Urothelium cell line (cell line): Measurements from ENCODE around the gene GRIA2.
"Not testable (repeated sequence)": the region's sequence is repeated elsewhere in the genome, so short reads cannot be mapped to it uniquely, and the experiment has no call there.

Experiments
- DNase-seq: peaks from one replicate; pipeline ENCODE4 v3.0.0; 2011; ENCODE audit warnings: low spot score, mixed read lengths
- FAIRE-seq: peaks from 2 replicates; lab custom pipeline; 2011; peaks lifted over from hg19 to GRCh38; lab: Jason Lieb, UNC

GRIA2 gene

GRCh38 chr4:157246964-157247363 is 26.4 kb downstream of the GRIA2 start:
- no peak for DNase-seq
- FAIRE-seq, result no peak

DNA sequence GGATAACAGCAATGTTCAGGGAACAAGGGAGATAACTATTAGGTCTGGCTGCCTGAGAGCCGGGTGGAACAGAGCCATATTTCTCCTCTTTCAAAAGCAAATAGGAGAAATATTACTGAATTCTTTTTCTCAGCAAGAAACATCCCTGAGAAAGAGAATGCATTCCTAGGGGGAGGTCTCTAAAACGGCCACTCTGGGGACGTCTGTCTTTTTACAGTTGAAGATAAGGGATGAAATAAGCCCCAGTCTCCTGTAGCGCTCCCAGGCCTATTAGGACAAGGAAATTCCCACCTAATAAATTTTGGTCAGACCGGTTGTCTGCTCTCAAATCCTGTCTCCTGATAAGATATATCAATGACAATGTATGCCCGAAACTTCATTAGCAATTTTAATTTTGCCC is 37.6 kb downstream of the GRIA2 start:
- FAIRE-seq, DNase-seq: not testable (repeated sequence)

- FAIRE-seq (no peak), DNase-seq (peak; percentile 27)
Measured at GRCh38 chr4:157265281-157265680, 44.8 kb downstream of the GRIA2 start.

DNA sequence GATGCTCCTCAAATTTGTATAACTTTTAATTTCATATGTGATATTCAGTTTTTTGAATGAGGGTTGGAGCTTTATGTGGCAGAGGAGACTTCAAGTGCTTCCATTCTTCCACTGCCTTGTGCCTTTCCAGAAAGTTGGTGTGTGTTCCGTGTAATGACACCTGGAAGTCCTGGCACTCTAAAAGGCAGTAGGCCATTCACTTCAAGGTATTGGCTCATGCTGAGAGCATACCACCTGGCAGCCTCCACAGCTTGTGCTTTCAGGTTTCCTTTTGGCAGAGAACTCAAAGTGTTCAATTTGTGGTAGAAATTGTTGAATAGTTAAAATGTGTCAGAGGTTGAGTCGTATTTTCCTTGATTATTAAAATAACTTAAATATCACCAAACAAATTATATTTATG is 49.6 kb downstream of the GRIA2 start:
- DNase-seq (no peak), FAIRE-seq (no peak)

- DNase-seq, result no peak
- FAIRE-seq, result no peak
Measured at GRCh38 chr4:157270552-157270951, 50.0 kb downstream of the GRIA2 start.

DNA sequence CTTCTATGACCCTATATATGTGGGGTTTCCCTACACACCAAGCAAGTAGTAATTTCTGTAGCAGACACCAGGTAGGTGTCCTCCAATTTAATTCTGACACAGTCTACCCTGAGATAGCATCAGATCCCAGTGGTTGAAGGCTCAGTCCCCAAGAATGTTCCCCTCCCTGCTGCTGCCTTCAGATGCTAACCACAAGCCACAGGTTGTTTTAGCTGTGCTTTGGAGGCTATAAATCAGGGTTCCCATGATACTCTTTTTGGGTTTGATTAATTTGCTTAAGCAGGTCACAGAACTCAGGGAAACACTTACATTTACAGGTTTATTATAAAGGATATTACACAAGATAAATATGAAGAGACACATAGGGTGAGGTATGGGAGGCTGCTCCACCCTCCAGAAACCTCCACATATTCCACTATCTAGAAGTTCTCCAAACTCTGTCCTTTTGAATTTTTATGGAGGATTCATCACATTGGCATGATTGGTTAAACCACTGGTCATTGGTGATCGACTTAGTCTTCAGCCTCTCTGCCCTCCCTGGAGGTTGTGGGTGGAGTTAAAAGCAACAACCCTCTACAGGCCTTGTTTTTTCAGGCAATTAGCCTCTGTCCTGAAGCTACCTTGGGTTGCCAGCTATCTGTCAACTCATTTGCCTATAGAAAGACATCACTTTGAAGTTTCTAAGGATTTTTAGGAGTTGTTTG is 50.8 kb downstream of the GRIA2 start:
- DNase-seq (peak; percentile 49), FAIRE-seq (no peak)

DNA sequence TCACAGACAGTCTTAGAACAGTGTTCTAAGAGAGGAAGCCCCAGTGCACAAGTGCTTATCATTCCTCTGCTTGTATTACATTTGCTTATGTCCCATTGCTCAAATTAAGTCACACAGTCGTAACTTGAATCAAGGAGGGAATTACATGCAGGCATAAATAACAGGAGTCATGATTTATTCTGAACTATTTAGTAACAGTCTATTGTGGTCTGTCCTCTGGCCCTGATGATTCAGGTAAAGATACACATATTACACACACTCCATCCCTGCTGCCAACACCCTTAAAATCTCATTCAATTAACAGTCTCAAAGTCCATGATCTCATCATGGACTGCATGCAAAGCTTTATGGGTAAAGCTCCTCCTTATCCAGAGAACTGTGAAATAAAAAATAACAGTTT is 60.1 kb downstream of the GRIA2 start:
- DNase-seq, result no peak
- no peak for FAIRE-seq

DNA sequence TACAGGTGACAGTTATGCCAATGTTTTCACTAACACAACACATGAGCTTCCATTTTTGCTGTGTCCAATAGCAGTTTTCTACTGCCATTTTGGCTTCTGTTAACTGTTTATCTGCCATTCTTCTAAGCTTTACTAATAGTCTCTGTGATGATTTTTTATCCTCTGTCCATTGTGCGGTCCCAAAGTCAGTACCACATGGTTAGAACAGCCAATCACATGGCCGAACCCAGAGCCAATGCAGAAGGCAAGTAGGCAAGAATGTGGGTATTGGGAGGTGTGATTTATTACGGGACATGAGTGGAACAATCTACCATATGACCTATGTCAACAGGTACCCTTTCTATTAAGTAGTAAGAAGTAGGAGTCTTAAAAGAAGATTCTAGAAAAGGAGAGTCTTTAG is 61.5 kb downstream of the GRIA2 start:
- DNase-seq, result no peak
- FAIRE-seq, result no peak

GRCh38 chr4:157287445-157287844 is 66.9 kb downstream of the GRIA2 start:
- DNase-seq (no peak), FAIRE-seq (no peak)

- no peak for FAIRE-seq
Measured at GRCh38 chr4:157290622-157291021, 70.1 kb downstream of the GRIA2 start.

DNA sequence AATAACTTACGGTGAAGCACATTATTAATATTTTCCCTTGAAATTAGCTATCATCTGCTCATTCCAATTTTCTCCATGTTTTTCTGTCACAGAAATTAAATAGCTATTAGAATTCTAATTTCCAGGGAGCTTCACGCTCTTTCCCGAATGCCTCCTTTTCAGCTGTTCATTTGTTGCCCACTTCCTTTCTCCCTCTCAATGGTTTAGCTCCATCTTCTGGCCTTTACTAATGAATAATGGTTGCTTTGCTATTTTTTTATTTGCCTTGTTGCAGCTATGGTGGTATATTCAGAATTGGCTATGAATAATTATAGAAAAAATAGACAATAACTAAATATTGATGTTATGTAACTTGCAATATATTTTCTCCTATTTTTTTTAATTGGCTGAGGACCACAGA is 70.5 kb downstream of the GRIA2 start:
- FAIRE-seq, result no peak
- no peak for DNase-seq

More at GRCh38 chr4:157290622-157291021, 70.1 kb downstream of the GRIA2 start:
- no peak for DNase-seq

DNA sequence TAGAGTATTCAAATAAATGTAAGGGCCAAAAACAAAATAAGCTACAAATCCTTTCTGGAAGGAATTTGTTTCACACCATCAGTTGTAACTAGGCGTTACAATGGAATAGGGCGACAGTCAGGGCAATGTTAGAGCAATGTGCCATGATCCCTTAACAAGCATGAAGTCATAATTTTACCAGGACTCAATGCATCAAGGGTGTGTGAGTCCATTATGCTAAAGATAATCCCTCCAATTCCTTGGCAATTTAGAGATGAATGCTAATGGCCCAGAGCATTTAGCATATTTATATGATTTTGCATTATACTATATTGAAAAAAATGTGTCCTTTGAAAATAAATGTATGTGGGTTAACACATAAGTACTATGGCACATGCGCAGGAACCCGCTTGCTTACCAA is 73.1 kb downstream of the GRIA2 start:
- DNase-seq, result no peak
- FAIRE-seq, result no peak

DNA sequence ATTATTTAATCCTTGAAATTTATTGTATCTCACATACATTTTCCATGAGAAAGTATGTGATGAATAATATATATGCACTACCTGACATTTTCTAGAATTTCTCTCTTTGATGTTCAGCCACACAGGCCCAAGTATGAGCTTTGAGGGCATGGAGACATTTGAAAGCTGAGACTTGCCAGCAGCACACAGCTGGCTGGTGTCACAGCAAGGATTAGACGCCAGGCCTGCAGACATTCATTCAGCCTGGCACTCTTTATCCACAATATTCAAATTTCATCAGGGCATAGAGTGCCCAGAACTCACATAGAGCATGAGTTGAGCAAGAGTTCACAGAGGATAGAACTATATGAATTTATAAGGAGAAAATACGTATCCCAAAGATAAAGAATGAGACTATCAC is 74.0 kb downstream of the GRIA2 start:
- DNase-seq (no peak), FAIRE-seq (no peak)

GRCh38 chr4:157300701-157301100 is 80.2 kb downstream of the GRIA2 start:
- FAIRE-seq, result no peak

DNA sequence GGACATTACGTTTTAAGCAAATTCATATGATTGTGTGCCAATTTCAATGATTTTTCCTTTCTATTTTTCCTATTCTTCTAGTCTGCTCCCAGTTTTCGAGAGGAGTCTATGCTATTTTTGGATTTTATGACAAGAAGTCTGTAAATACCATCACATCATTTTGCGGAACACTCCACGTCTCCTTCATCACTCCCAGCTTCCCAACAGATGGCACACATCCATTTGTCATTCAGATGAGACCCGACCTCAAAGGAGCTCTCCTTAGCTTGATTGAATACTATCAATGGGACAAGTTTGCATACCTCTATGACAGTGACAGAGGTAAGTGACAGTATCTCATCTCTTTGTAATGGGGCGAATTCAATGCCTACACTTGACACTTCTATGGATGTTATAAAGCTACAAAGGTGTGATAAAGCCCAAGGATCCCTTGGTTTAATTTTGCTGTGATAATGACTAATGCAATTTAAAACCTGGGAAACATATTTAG is 83.0 kb downstream of the GRIA2 start:
- FAIRE-seq, result no peak

More at GRCh38 chr4:157300701-157301100, 80.2 kb downstream of the GRIA2 start:
- DNase-seq, result no peak

GRCh38 chr4:157304769-157305168 is 84.2 kb downstream of the GRIA2 start:
- no peak for FAIRE-seq
- no peak for DNase-seq

More for the DNA sequence above, 83.0 kb downstream of the GRIA2 start:
- DNase-seq, result no peak

GRCh38 chr4:157312702-157313101 is 92.2 kb downstream of the GRIA2 start:
- FAIRE-seq, result no peak
- no peak for DNase-seq

- FAIRE-seq (no peak), DNase-seq (no peak)
Measured at GRCh38 chr4:157314906-157315305, 94.4 kb downstream of the GRIA2 start.

- DNase-seq, result no peak
Measured at GRCh38 chr4:157315968-157316367, 95.4 kb downstream of the GRIA2 start.

DNA sequence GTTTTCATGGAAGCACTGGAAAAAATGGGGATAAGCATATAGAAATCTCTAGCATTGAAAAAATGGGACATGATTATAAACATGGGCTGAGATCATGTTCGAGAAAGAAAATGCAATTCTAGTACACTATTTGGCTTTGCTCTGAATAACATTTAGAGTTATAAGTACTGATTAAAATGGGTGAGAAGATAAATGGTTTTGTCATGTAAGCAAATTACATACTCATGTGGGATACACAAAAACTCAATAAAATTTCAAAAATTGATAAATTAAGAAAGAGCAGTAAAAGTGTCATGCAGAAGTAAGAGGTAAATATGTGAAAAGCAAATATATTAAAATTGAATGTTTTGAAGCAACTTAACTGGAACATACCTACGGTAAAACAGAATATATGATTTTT is 99.6 kb downstream of the GRIA2 start:
- FAIRE-seq, result no peak
- no peak for DNase-seq

More at GRCh38 chr4:157315968-157316367, 95.4 kb downstream of the GRIA2 start:
- FAIRE-seq, result no peak

- FAIRE-seq (no peak), DNase-seq (no peak)
Measured at GRCh38 chr4:157327666-157328065, 107.1 kb downstream of the GRIA2 start.

DNA sequence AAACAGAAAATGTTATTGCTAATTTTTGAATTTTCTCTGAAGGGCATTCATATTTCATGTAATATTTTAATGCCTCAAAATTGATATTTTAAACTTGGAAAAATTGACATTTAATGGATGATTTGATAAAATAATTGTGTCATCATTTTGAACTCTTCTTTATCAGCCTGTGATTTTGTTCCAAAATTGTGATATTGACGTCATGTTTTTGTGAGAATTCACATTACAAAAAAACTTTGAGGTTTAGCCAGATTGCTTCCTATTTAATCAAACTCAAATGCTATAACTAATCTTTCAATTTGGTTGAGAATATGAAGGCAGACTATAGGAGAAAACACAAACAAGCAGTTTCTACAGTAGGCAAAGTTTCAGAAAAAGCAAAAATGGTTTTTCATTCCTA is 137.4 kb downstream of the GRIA2 start:
- no peak for DNase-seq
- FAIRE-seq, result no peak

DNA sequence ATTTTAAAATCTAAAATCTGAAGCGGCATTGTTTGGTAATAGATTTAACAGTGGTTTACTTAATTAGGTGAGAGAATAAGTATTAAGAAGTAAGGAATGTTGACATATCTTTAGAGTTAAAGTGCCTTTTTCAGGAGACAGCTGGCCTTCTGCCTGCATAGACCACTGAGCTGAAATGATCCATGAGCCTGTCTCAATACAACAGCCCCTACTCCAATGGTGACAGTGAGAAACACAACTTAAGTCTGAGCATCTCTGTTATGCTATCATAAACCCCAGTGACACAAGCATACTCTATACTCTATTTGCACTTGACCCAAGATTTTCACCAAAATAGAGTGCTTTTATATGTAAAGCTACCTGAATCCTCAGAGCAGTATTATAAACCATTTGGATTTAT is 137.9 kb downstream of the GRIA2 start:
- DNase-seq (no peak), FAIRE-seq (no peak)
